Measurements from ENCODE around the gene RAB11FIP4. TPM values are rescaled to one million over a fixed set of nuclear protein-coding genes. Genes with fewer than 3 reads are reported as not detected.

Gene RAB11FIP4
- total and polyA plus RNA-seq, 2 of the 13 experiments (the other 11 are each of a cell fraction or from before 2014, with no cell fraction given), result 28.0 to 89.3 TPM

- no peaks in the 10 kb centered on the region for H3K27me3 ChIP-seq (ENCODE audit: control insufficient read depth in 1 of 2, insufficient read depth in 2 of 2, low read length in 2 of 2)
- no peak overlapping the region for H2AFZ ChIP-seq (ENCODE audit: low read length)
- CTCF ChIA-PET (ENCODE audit: low intra/inter-chr PET ratio, low total read pairs), result no interaction called here
- no peaks in the 10 kb centered on the region for H3K9me3 ChIP-seq (ENCODE audit: low read length)
- H3K79me2 ChIP-seq (ENCODE audit: insufficient read depth, low read length), result no peaks in the 10 kb centered on the region
- intact Hi-C loops (cut with micrococcal nuclease; ENCODE audit: unreplicated experiment), result no loop called here
- H3K27ac ChIP-seq (ENCODE audit: extremely low read length, insufficient read depth, low read length), result peak overlapping the region; percentile 68
- POLR2A ChIA-PET, result interaction anchor here (1.2 to 6.8 kb wide), 4 partner anchors 13 to 36 kb away, joined by 4 to 104 read pairs (median 6); no protein-coding TSS in a partner anchor
- H3K36me3 ChIP-seq (replicated peaks in 1 of 2; ENCODE audit: control insufficient read depth in 1 of 2, insufficient read depth in 2 of 2, low read length in 2 of 2), result no peaks in the 10 kb centered on the region
- peaks cover 90% of the 10 kb centered on the region for H3K4me1 ChIP-seq (ENCODE audit: insufficient read depth, low read length)
- ATAC-seq, result peak; percentile 3; the same call in 2 of the 3 replicates
- peak overlapping the region in 1 of 3 experiments; percentile 16; a peak in 1 of 6 replicates for H3K4me3 ChIP-seq (replicated peaks in 1 of 3; ENCODE audit: insufficient read depth in 1 of 3, low read depth in 2 of 3, low read length in 3 of 3)
- peak; percentile 38 for DNase-seq (ENCODE audit: low spot score)
- BruUV-seq (replicated peaks), result no TSS peak
- WGBS (ENCODE audit: low lambda C conversion rate), result no CpG with 5 or more reads among the region's 2 CpGs
- no peak overlapping the region for H3K9ac ChIP-seq (ENCODE audit: insufficient read depth, low read depth, low read length)
- peak; percentile 80 for FAIRE-seq
- H4K20me1 ChIP-seq (ENCODE audit: insufficient read depth, low read length), result no peaks in the 10 kb centered on the region
- peak overlapping the region; percentile 38 for H3K4me2 ChIP-seq (ENCODE audit: low read depth, low read length)
- in situ Hi-C loops (cut with HindIII; ENCODE audit: extremely low pct_ligation_motif_present, low pct_unique_long_range_greater_than_20kb), result no loop called here
- TF ChIP-seq USF2 (IDR thresholded peaks at IDR 0.05; ENCODE audit: low read depth, low read length) (no peak), USF2 (CRISPR knock-in tag; IDR thresholded peaks at IDR 0.05; ENCODE audit: borderline replicate concordance) (no peak), ZNF20 (CRISPR knock-in tag; IDR thresholded peaks at IDR 0.05) (no peak), ZFP36 (IDR thresholded peaks at IDR 0.05; ENCODE audit: borderline replicate concordance, low read depth, low read length, partially characterized antibody) (no peak), BHLHE40 (IDR thresholded peaks at IDR 0.05; ENCODE audit: low read length) (no peak), PITX1 (CRISPR knock-in tag; IDR thresholded peaks at IDR 0.05) (0 out of 2 replicates have a peak, but pooled peaks have one; percentile 13), ZSCAN9 (CRISPR knock-in tag; IDR thresholded peaks at IDR 0.05; ENCODE audit: borderline replicate concordance) (no peak), ZNF510 (CRISPR knock-in tag; IDR thresholded peaks at IDR 0.05; ENCODE audit: low read depth) (0 out of 2 replicates have a peak, but pooled peaks have one; percentile 21), ZKSCAN8 (CRISPR knock-in tag; IDR thresholded peaks at IDR 0.05; ENCODE audit: borderline replicate concordance) (no peak)
- TF ChIP-seq, protein P1, sequence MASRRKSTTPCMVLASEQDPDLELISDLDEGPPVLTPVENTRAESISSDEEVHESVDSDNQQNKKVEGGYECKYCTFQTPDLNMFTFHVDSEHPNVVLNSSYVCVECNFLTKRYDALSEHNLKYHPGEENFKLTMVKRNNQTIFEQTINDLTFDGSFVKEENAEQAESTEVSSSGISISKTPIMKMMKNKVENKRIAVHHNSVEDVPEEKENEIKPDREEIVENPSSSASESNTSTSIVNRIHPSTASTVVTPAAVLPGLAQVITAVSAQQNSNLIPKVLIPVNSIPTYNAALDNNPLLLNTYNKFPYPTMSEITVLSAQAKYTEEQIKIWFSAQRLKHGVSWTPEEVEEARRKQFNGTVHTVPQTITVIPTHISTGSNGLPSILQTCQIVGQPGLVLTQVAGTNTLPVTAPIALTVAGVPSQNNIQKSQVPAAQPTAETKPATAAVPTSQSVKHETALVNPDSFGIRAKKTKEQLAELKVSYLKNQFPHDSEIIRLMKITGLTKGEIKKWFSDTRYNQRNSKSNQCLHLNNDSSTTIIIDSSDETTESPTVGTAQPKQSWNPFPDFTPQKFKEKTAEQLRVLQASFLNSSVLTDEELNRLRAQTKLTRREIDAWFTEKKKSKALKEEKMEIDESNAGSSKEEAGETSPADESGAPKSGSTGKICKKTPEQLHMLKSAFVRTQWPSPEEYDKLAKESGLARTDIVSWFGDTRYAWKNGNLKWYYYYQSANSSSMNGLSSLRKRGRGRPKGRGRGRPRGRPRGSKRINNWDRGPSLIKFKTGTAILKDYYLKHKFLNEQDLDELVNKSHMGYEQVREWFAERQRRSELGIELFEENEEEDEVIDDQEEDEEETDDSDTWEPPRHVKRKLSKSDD (CRISPR knock-in tag; IDR thresholded peaks at IDR 0.05; ENCODE audit: low read depth), result no peak
- TF ChIP-seq, protein P2, sequence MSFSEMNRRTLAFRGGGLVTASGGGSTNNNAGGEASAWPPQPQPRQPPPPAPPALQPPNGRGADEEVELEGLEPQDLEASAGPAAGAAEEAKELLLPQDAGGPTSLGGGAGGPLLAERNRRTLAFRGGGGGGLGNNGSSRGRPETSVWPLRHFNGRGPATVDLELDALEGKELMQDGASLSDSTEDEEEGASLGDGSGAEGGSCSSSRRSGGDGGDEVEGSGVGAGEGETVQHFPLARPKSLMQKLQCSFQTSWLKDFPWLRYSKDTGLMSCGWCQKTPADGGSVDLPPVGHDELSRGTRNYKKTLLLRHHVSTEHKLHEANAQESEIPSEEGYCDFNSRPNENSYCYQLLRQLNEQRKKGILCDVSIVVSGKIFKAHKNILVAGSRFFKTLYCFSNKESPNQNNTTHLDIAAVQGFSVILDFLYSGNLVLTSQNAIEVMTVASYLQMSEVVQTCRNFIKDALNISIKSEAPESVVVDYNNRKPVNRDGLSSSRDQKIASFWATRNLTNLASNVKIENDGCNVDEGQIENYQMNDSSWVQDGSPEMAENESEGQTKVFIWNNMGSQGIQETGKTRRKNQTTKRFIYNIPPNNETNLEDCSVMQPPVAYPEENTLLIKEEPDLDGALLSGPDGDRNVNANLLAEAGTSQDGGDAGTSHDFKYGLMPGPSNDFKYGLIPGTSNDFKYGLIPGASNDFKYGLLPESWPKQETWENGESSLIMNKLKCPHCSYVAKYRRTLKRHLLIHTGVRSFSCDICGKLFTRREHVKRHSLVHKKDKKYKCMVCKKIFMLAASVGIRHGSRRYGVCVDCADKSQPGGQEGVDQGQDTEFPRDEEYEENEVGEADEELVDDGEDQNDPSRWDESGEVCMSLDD (CRISPR knock-in tag; IDR thresholded peaks at IDR 0.05; ENCODE audit: borderline replicate concordance), result no peak
- TF ChIP-seq, protein P3, sequence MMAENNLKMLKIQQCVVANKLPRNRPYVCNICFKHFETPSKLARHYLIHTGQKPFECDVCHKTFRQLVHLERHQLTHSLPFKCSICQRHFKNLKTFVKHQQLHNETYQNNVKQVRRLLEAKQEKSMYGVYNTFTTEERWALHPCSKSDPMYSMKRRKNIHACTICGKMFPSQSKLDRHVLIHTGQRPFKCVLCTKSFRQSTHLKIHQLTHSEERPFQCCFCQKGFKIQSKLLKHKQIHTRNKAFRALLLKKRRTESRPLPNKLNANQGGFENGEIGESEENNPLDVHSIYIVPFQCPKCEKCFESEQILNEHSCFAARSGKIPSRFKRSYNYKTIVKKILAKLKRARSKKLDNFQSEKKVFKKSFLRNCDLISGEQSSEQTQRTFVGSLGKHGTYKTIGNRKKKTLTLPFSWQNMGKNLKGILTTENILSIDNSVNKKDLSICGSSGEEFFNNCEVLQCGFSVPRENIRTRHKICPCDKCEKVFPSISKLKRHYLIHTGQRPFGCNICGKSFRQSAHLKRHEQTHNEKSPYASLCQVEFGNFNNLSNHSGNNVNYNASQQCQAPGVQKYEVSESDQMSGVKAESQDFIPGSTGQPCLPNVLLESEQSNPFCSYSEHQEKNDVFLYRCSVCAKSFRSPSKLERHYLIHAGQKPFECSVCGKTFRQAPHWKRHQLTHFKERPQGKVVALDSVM (CRISPR knock-in tag; IDR thresholded peaks at IDR 0.05), result no peak
- TF ChIP-seq, protein P4, sequence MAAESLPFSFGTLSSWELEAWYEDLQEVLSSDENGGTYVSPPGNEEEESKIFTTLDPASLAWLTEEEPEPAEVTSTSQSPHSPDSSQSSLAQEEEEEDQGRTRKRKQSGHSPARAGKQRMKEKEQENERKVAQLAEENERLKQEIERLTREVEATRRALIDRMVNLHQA (CRISPR knock-in tag; IDR thresholded peaks at IDR 0.05), result no peak
Observed at GRCh38 chr17:31469959-31470358, 78.5 kb downstream of the RAB11FIP4 start.

Data from HepG2 (cell line).